Measurements from ENCODE around the gene MAGOHB.

Gene MAGOHB

GRCh38 chr12:10558301-10558700 is 55.1 kb downstream of the MAGOHB start:
- in situ Hi-C loops (cut with MboI; ENCODE audit: low sequenced_read_pairs) = loop anchor here (25.0 kb wide), 1 partner anchor 196 kb away; no protein-coding TSS in a partner anchor

- in situ Hi-C loops (cut with MboI; ENCODE audit: low sequenced_read_pairs) = loop anchor here (25.0 kb wide), 1 partner anchor 195 kb away; no protein-coding TSS in a partner anchor
Measured at GRCh38 chr12:10557766-10558165, 55.6 kb downstream of the MAGOHB start.

- in situ Hi-C loops (cut with MboI; ENCODE audit: low sequenced_read_pairs) = loop anchor here (25.0 kb wide), 1 partner anchor 195 kb away; no protein-coding TSS in a partner anchor
Measured at GRCh38 chr12:10557329-10557728, 56.1 kb downstream of the MAGOHB start.

- in situ Hi-C loops (cut with MboI; ENCODE audit: low sequenced_read_pairs) = loop anchor here (25.0 kb wide), 1 partner anchor 193 kb away; no protein-coding TSS in a partner anchor
Measured at GRCh38 chr12:10554756-10555481, 58.5 kb downstream of the MAGOHB start.

- in situ Hi-C loops (cut with MboI; ENCODE audit: low sequenced_read_pairs) = loop anchor here (25.0 kb wide), 1 partner anchor 192 kb away; no protein-coding TSS in a partner anchor
Measured at GRCh38 chr12:10554228-10554755, 59.1 kb downstream of the MAGOHB start.
